Measurements from ENCODE around the gene C1D. TPM values are rescaled to one million over a fixed set of nuclear protein-coding genes. Genes with fewer than 3 reads are reported as not detected.
"Not testable (repeated sequence)": the region's sequence is repeated elsewhere in the genome, so short reads cannot be mapped to it uniquely, and the experiment has no call there.

C1D gene
- total RNA-seq, 2 donors from 2014 or later = 16.5 to 18.8 TPM

DNA sequence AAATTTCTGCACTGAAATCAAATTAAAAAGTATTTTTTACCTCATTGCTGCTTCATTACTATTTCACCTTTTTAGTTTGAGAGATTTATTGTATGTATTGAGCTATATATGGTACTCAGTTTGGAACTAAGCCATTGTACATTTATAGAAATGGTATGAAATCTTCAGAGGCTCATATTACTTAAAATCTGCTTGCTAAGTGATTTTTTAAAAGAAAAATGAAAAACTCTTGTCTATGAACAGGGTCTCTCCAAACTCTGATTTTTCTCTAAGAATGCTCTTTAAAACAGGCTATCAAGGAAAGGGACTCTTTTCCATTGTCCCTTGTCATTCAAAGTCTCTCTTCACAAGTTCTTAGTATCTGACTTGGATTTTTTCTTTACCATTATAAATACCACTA lies 31.8 kb downstream of the C1D start:
- ATAC-seq (no peak), DNase-seq (no peak)
- intact Hi-C loops (cut with DNase I, micrococcal nuclease) = loop anchor here in 1 of 2 donors (10.0 kb wide), 1 partner anchor 186 kb away; no protein-coding TSS in a partner anchor

DNA sequence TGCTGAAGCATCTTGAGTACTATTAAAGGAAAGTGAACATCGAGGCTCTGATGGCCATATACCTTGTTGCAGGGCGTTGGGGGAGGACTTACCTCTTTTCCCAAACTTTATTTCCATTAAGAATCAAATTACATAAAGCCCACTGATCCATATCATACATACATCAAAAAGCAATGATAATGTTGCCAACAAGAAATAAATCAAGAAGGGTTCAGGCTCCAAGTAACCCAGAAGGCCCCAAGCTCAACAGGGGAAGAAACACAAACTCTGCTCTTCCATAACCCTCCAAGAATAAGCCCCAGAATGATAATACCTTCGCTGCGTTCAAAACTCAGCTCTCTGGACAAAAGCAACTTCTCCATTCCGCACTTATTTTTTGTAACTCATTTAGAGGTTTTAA lies 32.3 kb downstream of the C1D start:
- no peak for ATAC-seq
- DNase-seq = no peak
- intact Hi-C loops (cut with DNase I, micrococcal nuclease) = loop anchor here in 1 of 2 donors (10.0 kb wide), 1 partner anchor 186 kb away; no protein-coding TSS in a partner anchor

DNA sequence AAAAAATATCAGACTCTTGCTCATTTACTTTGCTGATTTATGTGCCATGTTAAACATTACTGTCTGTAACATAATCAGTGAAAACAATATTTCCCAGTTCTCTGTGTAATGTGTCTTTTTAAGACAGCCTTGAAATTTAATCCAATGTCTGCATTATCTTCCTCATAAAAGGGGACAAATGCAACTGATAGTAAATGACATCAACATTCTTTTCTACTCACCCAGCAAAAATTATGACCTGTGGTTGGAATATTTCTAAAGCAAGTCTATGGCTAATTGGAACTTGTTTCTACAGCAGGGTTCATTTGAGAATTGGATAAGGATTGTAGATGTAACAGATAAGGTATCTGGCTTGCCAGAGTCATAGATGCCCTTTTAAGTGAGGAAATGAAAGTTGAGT lies 34.8 kb downstream of the C1D start:
- ATAC-seq = no peak
- intact Hi-C loops (cut with DNase I, micrococcal nuclease) = no loop called here
- DNase-seq = no peak

DNA sequence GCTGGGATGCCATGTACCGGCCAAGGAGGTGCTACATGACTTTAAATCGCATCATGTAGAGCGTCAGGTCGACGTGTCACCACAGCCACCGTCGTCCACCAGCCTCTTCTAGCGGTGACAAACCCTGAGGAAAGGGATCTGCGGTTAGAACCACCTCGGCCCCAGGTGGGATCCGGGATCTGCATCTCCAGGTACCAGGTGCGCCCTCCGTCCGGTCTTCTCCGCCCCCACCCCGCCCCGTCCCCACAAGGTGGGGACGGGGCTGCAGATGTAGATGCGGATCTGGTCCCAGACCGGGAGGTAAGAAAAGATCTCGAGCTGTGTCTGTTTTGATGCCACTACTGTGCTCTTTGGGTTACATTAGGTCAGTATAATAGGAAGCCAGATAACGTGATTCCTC lies 38.4 kb downstream of the C1D start:
- no peak for ATAC-seq
- DNase-seq = no peak
- intact Hi-C loops (cut with DNase I, micrococcal nuclease) = no loop called here

DNA sequence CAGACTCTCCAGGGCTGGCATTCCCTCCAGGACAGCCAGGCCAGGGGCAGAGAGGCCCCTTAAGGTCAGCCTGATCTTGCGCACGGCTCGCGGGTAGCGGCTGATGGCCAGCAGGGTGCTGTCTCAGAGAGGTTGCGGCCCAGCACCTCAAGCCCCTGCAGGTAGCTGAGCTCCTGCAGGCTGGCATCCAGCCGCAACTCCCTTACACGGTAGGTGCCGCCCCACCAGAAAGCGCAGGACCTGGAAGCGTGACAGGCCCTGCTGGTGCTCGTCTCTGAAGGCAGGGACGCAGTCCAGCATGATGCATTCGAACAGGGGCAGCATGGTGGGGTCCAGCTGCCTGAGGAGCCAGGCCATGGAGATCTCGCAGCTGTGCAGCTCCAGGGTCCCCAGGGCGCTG lies 38.9 kb downstream of the C1D start:
- ATAC-seq (no peak), DNase-seq (no peak)
- intact Hi-C loops (cut with DNase I, micrococcal nuclease) = no loop called here

DNA sequence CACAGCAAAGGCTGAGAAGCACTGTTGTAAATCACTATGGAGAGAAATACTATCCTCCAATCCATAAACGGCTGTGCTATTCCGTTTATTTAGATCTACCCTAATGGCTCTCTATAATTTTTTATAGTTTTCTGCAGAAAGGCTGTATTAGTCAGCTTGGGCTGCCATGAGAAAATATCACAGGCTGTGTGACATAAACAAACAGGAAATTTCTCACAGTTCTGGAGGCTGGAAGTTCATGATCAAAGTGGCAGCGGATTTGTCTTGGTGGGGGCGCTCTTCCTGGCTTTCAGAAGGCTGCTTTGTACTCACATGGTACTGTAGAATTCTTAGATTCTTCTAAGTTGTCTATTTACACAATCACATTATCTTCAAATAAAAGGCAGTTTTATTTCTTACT lies 44.1 kb downstream of the C1D start:
- DNase-seq = no peak
- intact Hi-C loops (cut with DNase I, micrococcal nuclease) = no loop called here
- ATAC-seq = no peak

DNA sequence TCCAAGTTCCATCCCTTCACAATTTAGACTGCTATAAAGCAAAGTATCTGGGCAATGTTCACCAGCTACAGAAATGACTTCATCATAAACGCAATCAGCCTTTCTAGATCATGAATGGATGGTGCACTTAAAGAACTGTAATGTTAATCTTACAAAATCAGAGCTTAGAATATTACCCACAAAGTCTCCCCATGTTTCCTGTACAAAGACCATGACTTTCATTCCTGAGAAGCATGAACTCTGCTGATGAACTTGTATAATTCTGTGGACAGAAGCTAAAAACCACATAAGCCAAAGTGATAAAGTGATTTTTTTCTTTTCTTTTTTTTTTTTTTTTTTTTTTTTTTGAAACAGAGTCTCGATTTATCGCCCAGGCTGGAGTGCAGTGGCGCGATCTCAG lies 53.3 kb downstream of the C1D start:
- no peak for DNase-seq
- no peak for ATAC-seq
- intact Hi-C loops (cut with DNase I, micrococcal nuclease) = no loop called here

DNA sequence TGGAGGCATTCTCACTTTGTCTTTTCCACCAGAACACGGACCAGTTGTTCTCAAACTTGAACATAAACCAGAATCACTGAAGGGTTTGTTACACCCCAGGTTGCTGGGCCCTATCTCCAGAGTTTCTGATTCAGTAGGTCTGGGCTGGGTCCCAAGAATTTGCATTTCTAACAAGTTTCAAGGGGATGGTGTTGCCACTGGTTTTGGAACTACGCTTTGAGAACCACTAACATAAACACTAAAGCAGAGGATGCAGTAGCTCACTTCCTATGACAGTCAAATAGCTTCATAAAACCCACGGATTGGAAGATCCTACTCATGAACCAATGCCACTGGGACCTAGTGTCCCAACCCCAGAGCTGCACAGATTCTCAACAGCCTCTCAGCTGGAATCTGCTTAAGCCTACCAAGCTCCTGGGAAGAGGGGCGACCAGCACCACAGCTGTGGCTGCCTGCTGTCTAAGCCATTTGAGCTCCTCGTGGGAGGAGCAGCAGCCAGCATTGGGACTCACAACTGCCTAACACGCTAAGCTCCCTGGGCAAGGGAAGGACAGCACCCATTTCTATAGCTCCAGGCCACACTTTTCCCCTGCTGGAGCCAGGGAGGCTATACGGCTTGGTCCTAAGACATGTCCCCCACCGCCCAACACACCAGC lies 62.5 kb downstream of the C1D start:
- DNase-seq = no peak
- no peak for ATAC-seq
- intact Hi-C loops (cut with DNase I, micrococcal nuclease) = no loop called here

DNA sequence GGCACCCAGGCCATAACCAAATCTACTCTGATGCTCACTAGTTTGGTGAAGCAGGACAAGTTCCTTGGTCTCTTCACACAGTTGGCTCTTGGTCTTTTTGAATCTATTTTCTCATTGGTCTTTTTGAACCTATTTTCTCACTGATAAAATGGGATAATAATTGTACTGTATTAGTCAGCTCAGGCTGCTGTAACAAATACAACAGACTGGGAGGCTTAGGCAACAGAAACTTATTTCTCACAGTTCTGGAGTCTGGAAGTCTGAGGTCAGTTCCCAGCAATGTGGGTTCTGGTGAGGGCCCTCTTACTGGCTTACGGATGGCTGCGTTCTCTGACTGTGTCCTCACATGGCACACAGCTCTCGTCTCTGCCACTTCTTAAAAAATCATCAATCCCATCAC lies 63.5 kb downstream of the C1D start:
- ATAC-seq = no peak
- intact Hi-C loops (cut with DNase I, micrococcal nuclease) = no loop called here
- DNase-seq = no peak

DNA sequence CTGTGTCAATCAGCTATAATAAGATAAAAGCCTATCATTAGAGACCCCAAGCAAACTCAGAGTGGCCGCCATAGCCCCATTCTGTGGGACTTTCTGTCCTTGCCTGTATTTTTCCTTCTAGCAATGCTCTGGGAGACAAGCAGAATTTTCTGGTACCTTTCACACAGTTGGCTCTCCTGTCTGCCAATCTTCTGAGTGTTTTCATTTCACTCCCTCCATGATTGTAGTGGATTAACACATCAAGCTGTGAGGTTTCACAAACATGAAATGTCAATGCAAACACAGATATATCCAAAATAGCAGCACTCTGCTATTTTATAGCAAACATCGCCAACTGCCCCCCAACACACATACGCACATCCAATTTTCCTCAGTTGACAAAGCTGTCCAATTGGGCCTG lies 64.9 kb downstream of the C1D start:
- intact Hi-C loops (cut with DNase I, micrococcal nuclease) = no loop called here
- no peak for DNase-seq
- ATAC-seq = no peak

DNA sequence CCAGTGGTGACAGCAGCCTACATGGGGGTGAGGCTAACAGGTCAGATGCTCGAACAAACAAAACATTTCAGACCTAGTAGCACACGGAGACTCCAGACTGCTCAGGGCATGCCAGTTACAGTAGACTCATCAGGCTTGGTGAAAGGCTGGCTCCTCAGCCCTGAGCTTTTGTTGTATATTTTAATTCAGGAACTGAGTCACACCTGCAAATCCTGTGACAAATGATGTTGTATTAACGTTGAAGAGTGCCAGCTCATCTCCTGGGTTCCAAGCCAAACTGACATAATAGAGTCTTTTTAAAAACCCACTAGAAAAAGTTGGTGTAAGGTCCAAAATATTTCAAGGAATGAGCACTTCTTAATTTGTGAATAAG lies 65.3 kb downstream of the C1D start:
- intact Hi-C loops (cut with DNase I, micrococcal nuclease) = no loop called here
- DNase-seq = no peak
- no peak for ATAC-seq

DNA sequence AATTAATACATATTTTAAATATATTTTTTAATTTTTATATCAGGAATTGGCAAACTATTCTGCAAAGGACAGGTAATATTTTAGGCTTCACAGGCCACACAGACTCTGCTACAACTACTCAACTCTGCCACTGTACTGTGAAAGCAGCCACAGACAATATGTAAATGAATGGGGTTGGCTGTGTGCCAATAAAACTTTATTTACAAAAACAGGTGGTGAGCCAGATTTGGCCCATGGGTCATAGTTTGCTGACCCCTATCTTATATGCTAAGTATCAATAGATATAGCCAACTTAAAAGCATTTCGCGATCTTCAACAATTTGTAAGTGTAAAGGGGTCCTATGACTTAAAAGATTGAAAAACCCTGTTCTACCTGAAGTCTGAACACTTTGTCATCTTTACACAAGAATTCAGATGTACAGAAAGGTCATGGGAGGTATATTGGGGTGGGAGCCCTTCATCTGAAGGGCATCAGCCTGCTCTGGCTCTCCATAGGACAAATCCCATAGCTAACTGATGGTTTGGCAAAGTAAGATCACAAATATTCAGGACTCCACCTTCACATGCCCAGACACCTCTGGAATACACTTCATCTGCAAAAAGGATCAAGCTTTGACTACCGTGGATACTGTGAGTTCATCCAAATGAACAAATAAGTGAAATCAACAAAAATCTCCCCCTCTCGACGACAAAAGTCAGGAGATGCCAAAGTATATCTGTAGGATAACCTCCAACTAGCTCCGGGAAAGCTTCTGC lies 65.9 kb downstream of the C1D start:
- no peak for ATAC-seq
- intact Hi-C loops (cut with DNase I, micrococcal nuclease) = no loop called here
- no peak for DNase-seq

DNA sequence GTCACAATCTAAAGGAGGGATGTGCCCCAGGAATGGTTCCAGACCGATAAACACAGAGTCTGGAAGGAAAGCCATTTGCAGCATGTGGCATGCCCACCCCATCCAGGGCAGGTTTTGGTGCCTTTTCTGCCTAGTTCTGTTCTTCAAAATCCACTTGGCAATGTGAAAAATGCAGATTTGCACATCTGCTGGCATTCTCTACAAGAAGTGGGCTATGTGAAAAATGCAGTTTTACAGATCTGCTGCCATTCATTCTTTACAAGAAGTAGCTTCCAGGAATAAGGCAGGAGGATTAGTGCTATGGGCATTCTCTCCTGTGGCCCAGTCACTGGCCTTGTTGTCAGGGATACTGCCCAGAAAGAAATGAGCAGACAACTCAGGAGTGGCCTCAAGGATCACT lies 68.1 kb downstream of the C1D start:
- DNase-seq (no peak), ATAC-seq (no peak)
- intact Hi-C loops (cut with DNase I, micrococcal nuclease) = no loop called here

DNA sequence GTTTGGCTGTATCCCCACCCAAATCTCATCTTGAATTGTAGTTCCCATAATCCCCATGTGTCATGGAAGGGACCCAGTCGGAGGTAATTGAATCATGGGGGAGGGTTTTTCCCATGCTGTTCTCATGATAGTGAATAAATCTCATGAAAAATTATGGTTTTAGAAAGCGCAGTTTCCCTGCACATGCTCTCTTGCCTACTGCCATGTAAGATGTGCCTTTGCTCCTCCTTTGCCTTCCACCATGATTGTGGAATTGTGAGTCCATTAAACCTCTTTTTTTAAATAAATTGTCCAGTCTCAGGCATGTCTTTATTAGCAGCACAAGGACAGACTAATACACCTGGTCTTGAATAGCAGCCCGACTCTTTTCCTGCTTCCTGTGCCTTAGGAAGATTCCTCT lies 68.7 kb downstream of the C1D start:
- ATAC-seq; intact Hi-C loops (cut with DNase I, micrococcal nuclease); DNase-seq: not testable (repeated sequence)

DNA sequence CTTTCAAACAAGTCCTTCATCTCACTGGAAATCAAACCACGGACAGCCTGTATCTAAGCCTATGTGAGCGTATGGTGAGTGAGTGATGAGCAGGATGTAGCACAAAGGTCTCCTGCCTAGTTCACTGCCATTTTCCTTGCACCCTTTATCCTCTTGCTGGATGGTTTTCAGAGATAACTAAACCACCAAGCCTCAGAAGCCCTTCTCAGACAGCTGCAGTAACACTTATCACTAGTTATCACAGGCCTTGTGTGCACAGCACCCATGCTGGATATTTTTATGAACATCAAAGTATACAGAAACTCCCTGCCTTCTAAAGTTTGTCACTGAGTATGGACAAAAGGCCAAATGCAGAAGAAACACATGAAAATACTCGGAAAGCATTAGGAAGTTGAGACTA lies 69.5 kb downstream of the C1D start:
- ATAC-seq (no peak), DNase-seq (no peak)
- intact Hi-C loops (cut with DNase I, micrococcal nuclease) = no loop called here

DNA sequence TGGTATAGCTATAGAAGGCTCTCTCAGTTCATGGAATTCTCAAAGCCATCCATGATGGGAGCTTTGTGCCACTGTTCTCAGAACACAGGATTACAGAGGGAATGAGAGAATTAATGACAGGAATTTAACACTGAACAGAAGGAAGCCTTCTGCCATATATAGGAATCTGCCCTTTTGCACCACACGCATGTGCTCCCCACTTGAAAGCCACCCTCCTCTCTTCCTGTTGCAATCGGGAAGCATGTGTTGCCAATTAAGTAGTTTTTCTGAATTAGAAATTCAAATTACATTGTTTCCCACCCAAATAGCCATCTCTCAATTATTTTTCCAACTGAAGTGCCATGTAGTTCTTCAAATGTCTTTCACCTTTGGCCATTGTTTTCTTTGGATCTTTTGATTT lies 71.3 kb downstream of the C1D start:
- DNase-seq = no peak
- no peak for ATAC-seq

More for the DNA sequence above, 71.3 kb downstream of the C1D start:
- intact Hi-C loops (cut with DNase I, micrococcal nuclease) = no loop called here

Other genes starting within 250 kb of the C1D start
- 10 to 100 TPM in 1 of 2 donors, 1 to 10 TPM in 1; 5.5 to 10.5 TPM for gene PNO1, start 94.9 kb upstream of the C1D start, total RNA-seq
- gene PPP3R1, start 189.5 kb upstream of the C1D start, total RNA-seq = 10 to 100 TPM; 54.7 to 56.3 TPM